ENCODE measurements around the gene SAMHD1. TPM values are rescaled to one million over a fixed set of nuclear protein-coding genes. Genes with fewer than 3 reads are reported as not detected.

The SAMHD1 gene
- total and polyA plus RNA-seq, 2 donors (not counting 3 experiments of a cell fraction or from before 2014, with no cell fraction given), result 13.7 to 27.5 TPM

GRCh38 chr20:36975099-36975818 is 23.8 kb upstream of the SAMHD1 start:
- Histone ChIP-seq H3K9ac (replicated peaks; ENCODE audit: extremely low read depth, insufficient read depth, low read length) (no peak overlapping the region), H3K4me1 (ENCODE audit: control insufficient read depth, extremely low read depth, insufficient read depth, low read length) (no peaks in the 10 kb centered on the region), H3K9me1 (replicated peaks; ENCODE audit: control insufficient read depth, extremely low read depth, insufficient read depth, low read length) (no peaks in the 10 kb centered on the region), H3K4me2 (ENCODE audit: insufficient read depth, low read length) (no peak overlapping the region), H3K4me3 (replicated peaks in 1 of 3; ENCODE audit: insufficient read depth in 1 of 3, low read depth in 1 of 3, low read length in 3 of 3) (no peak overlapping the region), H3K79me2 (ENCODE audit: control insufficient read depth, insufficient read depth, low read length) (no peaks in the 10 kb centered on the region), H3K36me3 (ENCODE audit: control insufficient read depth in 2 of 2, extremely low read depth in 1 of 2, insufficient read depth in 2 of 2, low read length in 2 of 2) (no peaks in the 10 kb centered on the region), H4K20me1 (replicated peaks; ENCODE audit: control insufficient read depth, extremely low read depth, insufficient read depth, low read length) (no peaks in the 10 kb centered on the region), H3K9me3 (replicated peaks; ENCODE audit: control insufficient read depth, insufficient read depth, low read length) (no peaks in the 10 kb centered on the region), H2AFZ (ENCODE audit: low read depth, low read length) (no peak overlapping the region), H3K27me3 (ENCODE audit: control insufficient read depth in 2 of 2, insufficient read depth in 2 of 2, low read length in 2 of 2) (no peaks in the 10 kb centered on the region), H3K27ac (ENCODE audit: insufficient read depth, low read depth, low read length) (no peak overlapping the region)
- DNase-seq (ENCODE audit: low read depth, low spot score) (no peak), FAIRE-seq (no peak)
- no TSS peak for BruUV-seq (replicated peaks)
- TF ChIP-seq GATA2 (IDR thresholded peaks at IDR 0.05; ENCODE audit: insufficient read depth, insufficient read length, low read depth, low read length) (no peak), CTCF (IDR thresholded peaks at IDR 0.05; ENCODE audit: extremely low read depth in 1 of 2, insufficient read depth in 1 of 2, low read depth in 1 of 2, low read length in 2 of 2) (no peak), MAX (IDR thresholded peaks at IDR 0.05; ENCODE audit: insufficient read depth, insufficient read length) (no peak), POLR2A (IDR thresholded peaks at IDR 0.05; ENCODE audit: low read depth, low read length) (no peak), POLR2AphosphoS5 (IDR thresholded peaks at IDR 0.05; ENCODE audit: insufficient read depth, low read depth, low read length) (no peak), JUN (IDR thresholded peaks at IDR 0.05; ENCODE audit: borderline replicate concordance, insufficient read depth, insufficient read length, low read depth) (no peak), EZH2 (IDR thresholded peaks at IDR 0.05; ENCODE audit: borderline replicate concordance, low read depth, low read length, severe bottlenecking) (no peak)
- dilution Hi-C loops (cut with MboI; ENCODE audit: extremely low pct_ligation_motif_present, low sequenced_read_pairs) (no loop called here), intact Hi-C loops (cut with micrococcal nuclease) (no loop called here)
- ChIA-PET CTCF (no interaction called here), POLR2A (no interaction called here)
